IMR-90 (cell line): ENCODE results near the gene SUPT16H. TPM values are rescaled to one million over a fixed set of nuclear protein-coding genes. Genes with fewer than 3 reads are reported as not detected.

Experiments
- ATAC-seq: fragments of 200-7000 bp; cut with Tn5 transposase; 2 replicates; pipeline ENCODE4 v1.9.1; 2020; ENCODE audit warnings: low read depth, mild to moderate bottlenecking, moderate library complexity
- BruUV-seq: library from RNA; stranded (reverse); fragments of 400-500 nt; replicated peaks from 2 replicates; lab custom pipeline; 2021; lab: Mats Ljungman, UMichigan
- CTCF ChIA-PET: fragments of 300-600 bp; formaldehyde crosslinking; extraction: SDS; loops from one replicate; lab custom pipeline; 2021; ENCODE audit warnings: antibody characterized with exemption; lab: Yijun Ruan, JAX
- POLR2A ChIA-PET: fragments of 300-600 bp; sonication (Branson Sonifier 250); formaldehyde crosslinking; loops from one replicate; lab custom pipeline; 2022; ENCODE audit warnings: antibody characterized with exemption; ENCODE audit not compliant: unreplicated experiment; lab: Charles Lee
- DNase-seq: peaks from one replicate; pipeline ENCODE4 v3.0.0; 2013
- H2AFZ ChIP-seq: replicated peaks from 2 replicates; pipeline ENCODE3; 2013; ENCODE audit warnings: low read length, mild to moderate bottlenecking; ENCODE audit not compliant: poor library complexity
- H2AK5ac ChIP-seq: 2 replicates; pipeline ENCODE4 v1.6.1; 2013; ENCODE audit warnings: low read depth, low read length, inconsistent platforms
- H2AK9ac ChIP-seq: replicated peaks from 2 replicates; pipeline ENCODE3; 2013; ENCODE audit warnings: mild to moderate bottlenecking, low read depth, low read length, moderate library complexity; ENCODE audit not compliant: poor library complexity
- H2BK120ac ChIP-seq: 2 replicates; pipeline ENCODE4 v1.6.1; 2013; ENCODE audit warnings: low read depth, low read length, inconsistent platforms
- H2BK15ac ChIP-seq: 3 replicates; pipeline ENCODE4 v1.6.1; 2013; ENCODE audit warnings: low read depth, low read length, inconsistent platforms
- H2BK20ac ChIP-seq: 2 replicates; pipeline ENCODE4 v1.6.1; 2013; ENCODE audit warnings: low read depth, mild to moderate bottlenecking, inconsistent platforms, low read length, moderate library complexity
- H2BK5ac ChIP-seq: 2 replicates; pipeline ENCODE4 v1.6.1; 2013; ENCODE audit warnings: mild to moderate bottlenecking, low read depth, low read length, inconsistent platforms; ENCODE audit not compliant: poor library complexity, severe bottlenecking
- H3K14ac ChIP-seq: replicated peaks from 2 replicates; pipeline ENCODE4 v1.6.1; 2013; ENCODE audit warnings: low read depth, low read length, inconsistent platforms
- H3K18ac ChIP-seq: 2 replicates; pipeline ENCODE4 v1.6.1; 2013; ENCODE audit warnings: low read depth, low read length, control low read depth
- H3K23ac ChIP-seq: 2 replicates; pipeline ENCODE4 v1.6.1; 2013; ENCODE audit warnings: low read depth, low read length, inconsistent platforms
- H3K27ac ChIP-seq: 2 replicates; pipeline ENCODE4 v1.5.1; 2013; ENCODE audit warnings: mild to moderate bottlenecking, control low read depth, low read length; ENCODE audit not compliant: insufficient read depth
- H3K27me3 ChIP-seq: 2 replicates; pipeline ENCODE4 v1.6.1; 2013; ENCODE audit warnings: low read length; ENCODE audit not compliant: control insufficient read depth, insufficient read depth
- H3K36me3 ChIP-seq: 2 replicates; pipeline ENCODE4 v1.6.1; 2013; ENCODE audit warnings: low read length, mixed read lengths; ENCODE audit not compliant: control insufficient read depth, insufficient read depth
- H3K4ac ChIP-seq: 2 replicates; pipeline ENCODE4 v1.6.1; 2013; ENCODE audit warnings: low read depth, low read length, inconsistent platforms
- H3K4me1 ChIP-seq: 2 replicates; pipeline ENCODE4 v1.6.1; 2013; ENCODE audit warnings: low read length, mixed read lengths; ENCODE audit not compliant: control insufficient read depth, insufficient read depth
- H3K4me2 ChIP-seq: 2 replicates; pipeline ENCODE4 v1.6.1; 2013; ENCODE audit warnings: low read depth, mild to moderate bottlenecking, control low read depth, low read length, moderate library complexity
- H3K4me3 ChIP-seq: 2 replicates; pipeline ENCODE4 v1.5.1; 2013; ENCODE audit warnings: low read depth, mild to moderate bottlenecking, control low read depth, low read length, moderate library complexity; ENCODE audit not compliant: insufficient read depth
- H3K56ac ChIP-seq: 2 replicates; pipeline ENCODE4 v1.6.1; 2013; ENCODE audit warnings: low read length, inconsistent platforms; ENCODE audit not compliant: insufficient read depth; ENCODE audit errors: extremely low read depth
- H3K79me1 ChIP-seq, 2 experiments: 2 replicates each; pipeline ENCODE4 v1.6.1; 2013; ENCODE audit warnings: low read length in 2 of 2, inconsistent platforms in 1 of 2, low read depth in 1 of 2
- H3K9ac ChIP-seq: 2 replicates; pipeline ENCODE4 v1.6.1; 2013; ENCODE audit warnings: low read depth, low read length, control low read depth
- H3K9me1 ChIP-seq: 2 replicates; pipeline ENCODE4 v1.6.1; 2013; ENCODE audit warnings: low read length, inconsistent platforms; ENCODE audit not compliant: insufficient read depth
- H3K9me3 ChIP-seq: 2 replicates; pipeline ENCODE4 v1.6.1; 2013; ENCODE audit warnings: low read length; ENCODE audit not compliant: control insufficient read depth, insufficient read depth
- H4K20me1 ChIP-seq: 2 replicates; pipeline ENCODE4 v1.6.1; 2013; ENCODE audit warnings: low read length, inconsistent platforms; ENCODE audit not compliant: insufficient read depth
- H4K5ac ChIP-seq: 2 replicates; pipeline ENCODE4 v1.6.1; 2013; ENCODE audit warnings: mild to moderate bottlenecking, low read depth, low read length, control low read depth
- H4K8ac ChIP-seq, 2 experiments: 2 replicates each; pipeline ENCODE4 v1.6.1; 2013; ENCODE audit warnings: low read depth in 2 of 2, low read length in 2 of 2, control low read depth in 1 of 2, inconsistent platforms in 1 of 2
- H4K91ac ChIP-seq: 2 replicates; pipeline ENCODE4 v1.6.1; 2013; ENCODE audit warnings: low read depth, low read length, inconsistent platforms; ENCODE audit not compliant: insufficient read depth
- BHLHE40 ChIP-seq: fragments of 150-350 bp; IDR thresholded peaks from 2 replicates; pipeline ENCODE4 v1.6.1; 2016; ENCODE audit warnings: mild to moderate bottlenecking, low read depth, low read length
- CEBPB ChIP-seq: IDR thresholded peaks from 2 replicates; pipeline ENCODE4 v1.6.1; 2012; ENCODE audit warnings: low read depth, low read length, improper control_type of control experiment
- CHD1 ChIP-seq: IDR thresholded peaks from 2 replicates; pipeline ENCODE4 v1.6.1; 2012; ENCODE audit warnings: low read depth, low read length, improper control_type of control experiment
- CTCF ChIP-seq: conservative IDR thresholded peaks from 2 replicates; pipeline ENCODE4 v1.5.1; 2012; ENCODE audit warnings: mild to moderate bottlenecking, low read depth, low read length, improper control_type of control experiment
- ELK1 ChIP-seq: fragments of 150-350 bp; IDR thresholded peaks from 2 replicates; pipeline ENCODE4 v1.6.1; 2016; ENCODE audit warnings: low read depth, mild to moderate bottlenecking, low read length, moderate library complexity, borderline replicate concordance
- FOS ChIP-seq: fragments of 150-350 bp; IDR thresholded peaks from 2 replicates; pipeline ENCODE4 v1.6.1; 2016; ENCODE audit warnings: low read depth, low read length
- MAFK ChIP-seq: IDR thresholded peaks from 2 replicates; pipeline ENCODE4 v1.6.1; 2012; ENCODE audit warnings: low read depth, low read length, improper control_type of control experiment
- MAZ ChIP-seq: IDR thresholded peaks from 2 replicates; pipeline ENCODE4 v1.6.1; 2012; ENCODE audit warnings: low read depth, mild to moderate bottlenecking, low read length, improper control_type of control experiment, moderate library complexity, borderline replicate concordance
- MXI1 ChIP-seq: IDR thresholded peaks from 2 replicates; pipeline ENCODE4 v1.6.1; 2012; ENCODE audit warnings: low read depth, mild to moderate bottlenecking, low read length, moderate library complexity, borderline replicate concordance
- NFE2L2 ChIP-seq: fragments of 150-350 bp; IDR thresholded peaks from 2 replicates; pipeline ENCODE4 v1.6.1; 2016; ENCODE audit warnings: low read depth, mild to moderate bottlenecking, low read length
- POLR2A ChIP-seq: IDR thresholded peaks from 2 replicates; pipeline ENCODE4 v1.6.1; 2012; ENCODE audit warnings: mild to moderate bottlenecking, low read depth, low read length
- RAD21 ChIP-seq: IDR thresholded peaks from 2 replicates; pipeline ENCODE4 v1.6.1; 2012; ENCODE audit warnings: low read length, improper control_type of control experiment
- RCOR1 ChIP-seq: IDR thresholded peaks from 2 replicates; pipeline ENCODE4 v1.6.1; 2012; ENCODE audit warnings: mild to moderate bottlenecking, low read length, improper control_type of control experiment; ENCODE audit not compliant: insufficient replicate concordance
- RFX5 ChIP-seq: IDR thresholded peaks from 2 replicates; pipeline ENCODE4 v1.8.0; 2012; ENCODE audit warnings: low read depth, mild to moderate bottlenecking, low read length, moderate library complexity
- SMC3 ChIP-seq: fragments of 150-350 bp; IDR thresholded peaks from 2 replicates; pipeline ENCODE4 v1.6.1; 2016; ENCODE audit warnings: low read depth, mild to moderate bottlenecking, antibody characterized with exemption, low read length, moderate library complexity
- USF2 ChIP-seq: fragments of 150-350 bp; IDR thresholded peaks from 2 replicates; pipeline ENCODE4 v1.6.1; 2017; ENCODE audit warnings: mild to moderate bottlenecking, antibody characterized with exemption, low read length, low read depth
- WGBS, 2 experiments: methylation state at CpG; one replicate each; pipeline versions ENCODE4 v1.1.5 to v1.1.7; 2013; ENCODE audit warnings: missing lambda C conversion rate in 2 of 2; ENCODE audit not compliant: insufficient read length in 1 of 2; ENCODE audit errors: extremely low coverage in 2 of 2; 5-methylcytosine and 5-hydroxymethylcytosine counted together
- dilution Hi-C: fragments of 300-500 bp; cut with HindIII; formaldehyde crosslinking; loops from one replicate; pipeline ENCODE4 v1.14.3; 2018; ENCODE audit warnings: low sequenced_read_pairs; ENCODE audit not compliant: unreplicated experiment
- in situ Hi-C: fragments of 300-500 bp; cut with MboI; formaldehyde crosslinking; loops from 3 replicates; pipeline ENCODE4 v1.14.3; 2019; ENCODE audit warnings: low sequenced_read_pairs, inconsistent platforms, mixed read lengths
- intact Hi-C: fragments of 100-400 bp; cut with micrococcal nuclease; formaldehyde crosslinking; loops from 2 replicates; pipeline ENCODE4 v1.10.0; 2022
- polyA plus RNA-seq, 3 experiments: library from polyadenylated mRNA; depleted of rRNA; stranded (reverse); fragments of >200 nt; gene quantifications; 2 replicates each; pipeline ENCODE4 v1.2.3, GENCODE V29; 2012; ENCODE audit warnings: low replicate concordance in 1 of 3
- total RNA-seq: library from RNA; depleted of rRNA; stranded (reverse); fragments of >200 nt; gene quantifications from 2 replicates; pipeline ENCODE4 v1.2.3, GENCODE V29; 2012

SUPT16H gene
- total and polyA plus RNA-seq, 2 of the 4 experiments (the other 2 are of a cell fraction): 50.6 to 103 TPM

- H3K23ac ChIP-seq: no peak overlapping the region
- no peaks in the 10 kb centered on the region for H3K4me1 ChIP-seq
- H3K14ac ChIP-seq: no peak overlapping the region
- no TSS peak for BruUV-seq
- H3K56ac ChIP-seq: no peak overlapping the region
- no peaks in the 10 kb centered on the region for H3K79me1 ChIP-seq
- no peak for DNase-seq
- no peak overlapping the region for H2BK15ac ChIP-seq
- H4K91ac ChIP-seq: no peak overlapping the region
- TF ChIP-seq ELK1: no peak
- TF ChIP-seq FOS: no peak
- no peak for TF ChIP-seq CHD1
- TF ChIP-seq MAFK: no peak
- no peak for TF ChIP-seq CTCF
- TF ChIP-seq SMC3: no peak
- no peak for TF ChIP-seq RCOR1
- TF ChIP-seq CEBPB: no peak
- no peak for TF ChIP-seq POLR2A
- no peak for TF ChIP-seq RAD21
- TF ChIP-seq MXI1: no peak
- no peak for TF ChIP-seq NFE2L2
- no peak for TF ChIP-seq BHLHE40
- TF ChIP-seq RFX5: no peak
- TF ChIP-seq MAZ: no peak
- TF ChIP-seq USF2: no peak
- no peak overlapping the region for H2BK20ac ChIP-seq
- H3K4ac ChIP-seq: no peak overlapping the region
- peaks cover 16% of the 10 kb centered on the region for H3K27me3 ChIP-seq
- no peak overlapping the region for H3K18ac ChIP-seq
- ChIA-PET CTCF (no interaction called here), POLR2A (no interaction called here)
- dilution Hi-C loops: no loop called here
- no peak overlapping the region for H2BK120ac ChIP-seq
- H3K4me2 ChIP-seq: no peak overlapping the region
- in situ Hi-C loops: no loop called here
- no peaks in the 10 kb centered on the region for H3K9me3 ChIP-seq
- H4K8ac ChIP-seq: no peak overlapping the region
- H4K5ac ChIP-seq: no peak overlapping the region
- no peak overlapping the region for H3K27ac ChIP-seq
- H3K9ac ChIP-seq: no peak overlapping the region
- intact Hi-C loops: no loop called here
- no peak overlapping the region for H2BK5ac ChIP-seq
- H3K9me1 ChIP-seq: no peaks in the 10 kb centered on the region
- H2AK5ac ChIP-seq: no peak overlapping the region
- H3K36me3 ChIP-seq: no peaks in the 10 kb centered on the region
- no CpG with 5 or more reads among the region's 2 CpGs for WGBS, 2 experiments
- no peak overlapping the region for H3K4me3 ChIP-seq
- ATAC-seq: no peak
- no peak overlapping the region for H2AFZ ChIP-seq
- no peak overlapping the region for H2AK9ac ChIP-seq
- H4K20me1 ChIP-seq: no peaks in the 10 kb centered on the region
Measured at GRCh38 chr14:21332950-21333349, 50.9 kb downstream of the SUPT16H start.
